Right cardiac atrium (tissue), 5 donors: ENCODE measurements around the gene TCF12. TPM values are rescaled to one million over a fixed set of nuclear protein-coding genes. Genes with fewer than 3 reads are reported as not detected.
"Not testable (repeated sequence)": the region's sequence is repeated elsewhere in the genome, so short reads cannot be mapped to it uniquely, and the experiment has no call there.

Experiments used
- ATAC-seq, 2 donors: fragments of 200-7000 bp; cut with Tn5 transposase; one replicate each; pipeline versions ENCODE4 v1.8.0 to v1.9.1; 2020; ENCODE audit warnings: moderate library complexity in 2 of 2, mild to moderate bottlenecking in 1 of 2
- DNase-seq, 3 donors: peaks; one replicate each; pipeline ENCODE4 v3.0.0-alpha.2; 2020
- H3K27ac ChIP-seq: one replicate; pipeline ENCODE4 v1.5.1; 2013; ENCODE audit warnings: mild to moderate bottlenecking, low read length, control low read depth, moderate library complexity
- H3K27me3 ChIP-seq: one replicate; pipeline ENCODE4 v1.6.1; 2013; ENCODE audit not compliant: control insufficient read depth, insufficient read depth
- H3K4me1 ChIP-seq: one replicate; pipeline ENCODE4 v1.6.1; 2013; ENCODE audit warnings: low read length; ENCODE audit not compliant: control insufficient read depth, insufficient read depth
- H3K4me3 ChIP-seq: one replicate; pipeline ENCODE4 v1.5.1; 2013; ENCODE audit warnings: low read length, control low read depth
- H3K9me3 ChIP-seq: one replicate; pipeline ENCODE4 v1.6.1; 2013; ENCODE audit warnings: low read length; ENCODE audit not compliant: control insufficient read depth
- WGBS: extraction: QIAGEN DNeasy Blood & Tissue Kit; methylation state at CpG from one replicate; pipeline ENCODE4 v1.1.7; 2013; 5-methylcytosine and 5-hydroxymethylcytosine counted together
- intact Hi-C, 4 donors: fragments of 100-400 bp; cut with DNase I; formaldehyde crosslinking; loops; one replicate each; pipeline versions ENCODE4 v1.11.0 to v1.14.0; 2022 to 2023
- polyA plus RNA-seq: library from polyadenylated mRNA; stranded (reverse); fragments of 200-250 nt; gene quantifications from one replicate; pipeline ENCODE4 v1.2.3, GENCODE V29; 2013
- total RNA-seq, 4 donors: library from RNA; stranded (reverse); fragmentation: NEBNext Ultra II Directional; extraction: Animal tissue kit (Norgen Biotek cat#: 25700); gene quantifications; one replicate each; pipeline ENCODE4 v1.2.1, GENCODE V29; 2021
- donor health status: healthy with polysubstance abuse.
- donor health status: DM: no; HTN: yes; CAD: no.
- donor health status: DM: no; HTN: no; CAD: no.
- donor health status: DM: no; HTN: yes; CAD: no; lungs with severe emphysema.
- donor health status: DM: yes; HTN: yes; CAD: no.

Gene TCF12
- total and polyA plus RNA-seq, 5 donors: 11.7 to 58.8 (median 51.5) TPM

GRCh38 chr15:57138349-57138788 is 219.9 kb downstream of the TCF12 start:
- Histone ChIP-seq H3K4me1 (peaks cover 2% of the 10 kb centered on the region), H3K27ac (no peak overlapping the region), H3K9me3 (no peaks in the 10 kb centered on the region), H3K4me3 (peak overlapping the region; percentile 15), H3K27me3 (no peaks in the 10 kb centered on the region)
- ATAC-seq: peak; percentile 76 to 86
- intact Hi-C loops: loop anchor here in 3 of 4 donors (10.0 kb wide), 4 partner anchors 214 to 644 kb away; partner anchors contain the start of gene TCF12 (in 2 of the 3)
- no peak for DNase-seq
- 5% methylated on average over 1 of the region's 1 CpG for WGBS

GRCh38 chr15:57143511-57144078 is 225.2 kb downstream of the TCF12 start:
- Histone ChIP-seq H3K27ac (no peak overlapping the region), H3K4me1 (peaks cover 4% of the 10 kb centered on the region), H3K9me3 (no peaks in the 10 kb centered on the region), H3K27me3 (no peaks in the 10 kb centered on the region), H3K4me3 (no peak overlapping the region)
- WGBS: 65% methylated on average over 1 of the region's 1 CpG
- ATAC-seq: no peak
- DNase-seq: no peak
- intact Hi-C loops: loop anchor here in 3 of 4 donors (5.0 to 10.0 kb wide), 5 partner anchors 69 to 381 kb away; no protein-coding TSS in a partner anchor

- Histone ChIP-seq H3K4me1 (peaks cover 4% of the 10 kb centered on the region), H3K4me3 (no peak overlapping the region), H3K27me3 (no peaks in the 10 kb centered on the region), H3K27ac (no peak overlapping the region), H3K9me3 (no peaks in the 10 kb centered on the region)
- DNase-seq: peak; percentile 23 to 67 (median 32)
- 55% methylated on average over 5 of the region's 5 CpGs for WGBS
- intact Hi-C loops: loop anchor here in 3 of 4 donors (5.0 to 10.0 kb wide), 5 partner anchors 68 to 380 kb away; no protein-coding TSS in a partner anchor
- ATAC-seq: peak in 1 of 2 donors; percentile 42
Measured at GRCh38 chr15:57144448-57144847, 226.0 kb downstream of the TCF12 start.

GRCh38 chr15:57146506-57147201 is 228.2 kb downstream of the TCF12 start:
- Histone ChIP-seq H3K27me3 (no peaks in the 10 kb centered on the region), H3K9me3 (no peaks in the 10 kb centered on the region), H3K27ac (no peak overlapping the region), H3K4me1 (peaks cover 4% of the 10 kb centered on the region), H3K4me3 (peak overlapping the region; percentile 46)
- intact Hi-C loops: loop anchor here (5.0 to 10.0 kb wide), 5 partner anchors 68 to 378 kb away; no protein-coding TSS in a partner anchor
- WGBS: 17% methylated on average over 4 of the region's 4 CpGs
- no peak for DNase-seq
- peak; percentile 60 to 64 for ATAC-seq

- ATAC-seq (no peak), DNase-seq (no peak)
- 90% methylated on average over 1 of the region's 1 CpG for WGBS
- Histone ChIP-seq H3K4me3 (no peak overlapping the region), H3K9me3 (no peaks in the 10 kb centered on the region), H3K27me3 (no peaks in the 10 kb centered on the region), H3K4me1 (peaks cover 4% of the 10 kb centered on the region), H3K27ac (no peak overlapping the region)
- intact Hi-C loops: loop anchor here (5.0 to 10.0 kb wide), 5 partner anchors 67 to 377 kb away; no protein-coding TSS in a partner anchor
Measured at GRCh38 chr15:57147621-57148020, 229.2 kb downstream of the TCF12 start.

GRCh38 chr15:57148262-57148661 is 229.8 kb downstream of the TCF12 start:
- Histone ChIP-seq H3K27ac (no peak overlapping the region), H3K4me1 (peaks cover 6% of the 10 kb centered on the region), H3K27me3 (no peaks in the 10 kb centered on the region), H3K4me3 (no peak overlapping the region), H3K9me3 (no peaks in the 10 kb centered on the region)
- DNase-seq: peak in 1 of 3 donors; percentile 39
- intact Hi-C loops: loop anchor here (5.0 to 10.0 kb wide), 5 partner anchors 67 to 377 kb away; no protein-coding TSS in a partner anchor
- ATAC-seq: peak; percentile 49 to 54

GRCh38 chr15:57149196-57149595 is 230.8 kb downstream of the TCF12 start:
- ATAC-seq (no peak), DNase-seq (no peak)
- peaks cover 8% of the 10 kb centered on the region for H3K4me1 ChIP-seq
- H3K27me3 ChIP-seq: no peaks in the 10 kb centered on the region
- intact Hi-C loops: loop anchor here (5.0 to 10.0 kb wide), 5 partner anchors 66 to 376 kb away; no protein-coding TSS in a partner anchor
- no peak overlapping the region for H3K27ac ChIP-seq
- no peaks in the 10 kb centered on the region for H3K9me3 ChIP-seq
- H3K4me3 ChIP-seq: no peak overlapping the region

- H3K4me1 ChIP-seq: peaks cover 8% of the 10 kb centered on the region
- intact Hi-C loops: loop anchor here in 1 of 4 donors (10.0 kb wide), 1 partner anchor 65 kb away; no protein-coding TSS in a partner anchor
- DNase-seq (no peak), ATAC-seq (no peak)
- no peaks in the 10 kb centered on the region for H3K9me3 ChIP-seq
- WGBS: 65% methylated on average over 4 of the region's 4 CpGs
- H3K27ac ChIP-seq: no peak overlapping the region
- no peak overlapping the region for H3K4me3 ChIP-seq
- H3K27me3 ChIP-seq: no peaks in the 10 kb centered on the region
Measured at GRCh38 chr15:57150066-57150865, 231.8 kb downstream of the TCF12 start.

GRCh38 chr15:57150866-57151203 is 232.4 kb downstream of the TCF12 start:
- not testable (repeated sequence) for ATAC-seq, H3K27ac ChIP-seq, H3K27me3 ChIP-seq, H3K9me3 ChIP-seq, H3K4me3 ChIP-seq, DNase-seq
- WGBS: 100% methylated on average over 1 of the region's 1 CpG
- peaks cover 11% of the 10 kb centered on the region for H3K4me1 ChIP-seq
- intact Hi-C loops: loop anchor here in 1 of 4 donors (10.0 kb wide), 1 partner anchor 64 kb away; no protein-coding TSS in a partner anchor

GRCh38 chr15:57152133-57152532 is 233.7 kb downstream of the TCF12 start:
- ATAC-seq (no peak), DNase-seq (no peak)
- peaks cover 11% of the 10 kb centered on the region for H3K4me1 ChIP-seq
- WGBS: 80% methylated on average over 1 of the region's 1 CpG
- H3K4me3 ChIP-seq: no peak overlapping the region
- intact Hi-C loops: loop anchor here in 1 of 4 donors (10.0 kb wide), 1 partner anchor 63 kb away; no protein-coding TSS in a partner anchor
- H3K27ac ChIP-seq: no peak overlapping the region
- H3K27me3 ChIP-seq: no peaks in the 10 kb centered on the region
- H3K9me3 ChIP-seq: no peaks in the 10 kb centered on the region
